ENCODE data around the gene TSPAN18. TPM values are rescaled to one million over a fixed set of nuclear protein-coding genes. Genes with fewer than 3 reads are reported as not detected.

Gene TSPAN18
- total RNA-seq, 1 experiment from 2014 or later: 21.3 TPM

DNA sequence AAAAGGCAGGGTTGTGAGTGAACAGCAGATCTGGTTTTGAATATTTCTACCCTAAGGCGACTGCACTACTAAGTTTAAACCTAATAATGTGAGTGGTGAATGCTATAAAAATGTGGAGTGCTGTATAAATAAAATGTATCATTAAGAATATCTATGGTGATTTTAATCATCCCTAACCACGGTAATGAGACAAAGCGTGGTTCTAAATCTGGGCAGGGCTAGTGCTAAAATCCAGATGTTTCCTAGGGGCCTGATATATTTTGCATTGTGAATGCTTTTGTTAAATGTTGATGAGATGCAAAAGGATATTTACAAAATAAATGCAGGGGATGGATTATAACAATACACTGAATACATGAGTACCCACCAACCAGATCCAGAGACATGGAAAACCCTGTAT is 58.1 kb downstream of the TSPAN18 start:
- Histone ChIP-seq H3K36me3 (ENCODE audit: control insufficient read depth, insufficient read depth, low read length) (no peaks in the 10 kb centered on the region), H3K4me1 (ENCODE audit: control insufficient read depth, insufficient read depth, low read length) (no peaks in the 10 kb centered on the region; the same call in 1 of the 2 replicates), H3K9me3 (ENCODE audit: control insufficient read depth, insufficient read depth, low read depth, low read length) (no peaks in the 10 kb centered on the region), H3K27me3 (ENCODE audit: control insufficient read depth, insufficient read depth, low read length) (no peaks in the 10 kb centered on the region), H3K27ac (ENCODE audit: low read length) (no peak overlapping the region), H3K4me3 (ENCODE audit: low read depth in 2 of 2, low read length in 2 of 2) (no peak overlapping the region)
- TF ChIP-seq SIN3A (IDR thresholded peaks at IDR 0.05; ENCODE audit: borderline replicate concordance, insufficient read depth, low read depth, low read length) (no peak), POLR2AphosphoS5 (IDR thresholded peaks at IDR 0.05; ENCODE audit: low read depth, low read length) (no peak), TCF7L2 (IDR thresholded peaks at IDR 0.05; ENCODE audit: low read depth, low read length) (no peak)
- TF ChIP-seq, protein P1, sequence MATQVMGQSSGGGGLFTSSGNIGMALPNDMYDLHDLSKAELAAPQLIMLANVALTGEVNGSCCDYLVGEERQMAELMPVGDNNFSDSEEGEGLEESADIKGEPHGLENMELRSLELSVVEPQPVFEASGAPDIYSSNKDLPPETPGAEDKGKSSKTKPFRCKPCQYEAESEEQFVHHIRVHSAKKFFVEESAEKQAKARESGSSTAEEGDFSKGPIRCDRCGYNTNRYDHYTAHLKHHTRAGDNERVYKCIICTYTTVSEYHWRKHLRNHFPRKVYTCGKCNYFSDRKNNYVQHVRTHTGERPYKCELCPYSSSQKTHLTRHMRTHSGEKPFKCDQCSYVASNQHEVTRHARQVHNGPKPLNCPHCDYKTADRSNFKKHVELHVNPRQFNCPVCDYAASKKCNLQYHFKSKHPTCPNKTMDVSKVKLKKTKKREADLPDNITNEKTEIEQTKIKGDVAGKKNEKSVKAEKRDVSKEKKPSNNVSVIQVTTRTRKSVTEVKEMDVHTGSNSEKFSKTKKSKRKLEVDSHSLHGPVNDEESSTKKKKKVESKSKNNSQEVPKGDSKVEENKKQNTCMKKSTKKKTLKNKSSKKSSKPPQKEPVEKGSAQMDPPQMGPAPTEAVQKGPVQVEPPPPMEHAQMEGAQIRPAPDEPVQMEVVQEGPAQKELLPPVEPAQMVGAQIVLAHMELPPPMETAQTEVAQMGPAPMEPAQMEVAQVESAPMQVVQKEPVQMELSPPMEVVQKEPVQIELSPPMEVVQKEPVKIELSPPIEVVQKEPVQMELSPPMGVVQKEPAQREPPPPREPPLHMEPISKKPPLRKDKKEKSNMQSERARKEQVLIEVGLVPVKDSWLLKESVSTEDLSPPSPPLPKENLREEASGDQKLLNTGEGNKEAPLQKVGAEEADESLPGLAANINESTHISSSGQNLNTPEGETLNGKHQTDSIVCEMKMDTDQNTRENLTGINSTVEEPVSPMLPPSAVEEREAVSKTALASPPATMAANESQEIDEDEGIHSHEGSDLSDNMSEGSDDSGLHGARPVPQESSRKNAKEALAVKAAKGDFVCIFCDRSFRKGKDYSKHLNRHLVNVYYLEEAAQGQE (IDR thresholded peaks at IDR 0.05; ENCODE audit: insufficient read depth in 1 of 2, low read depth in 2 of 2, low read length in 1 of 2): no peak
- TF ChIP-seq, protein P2, sequence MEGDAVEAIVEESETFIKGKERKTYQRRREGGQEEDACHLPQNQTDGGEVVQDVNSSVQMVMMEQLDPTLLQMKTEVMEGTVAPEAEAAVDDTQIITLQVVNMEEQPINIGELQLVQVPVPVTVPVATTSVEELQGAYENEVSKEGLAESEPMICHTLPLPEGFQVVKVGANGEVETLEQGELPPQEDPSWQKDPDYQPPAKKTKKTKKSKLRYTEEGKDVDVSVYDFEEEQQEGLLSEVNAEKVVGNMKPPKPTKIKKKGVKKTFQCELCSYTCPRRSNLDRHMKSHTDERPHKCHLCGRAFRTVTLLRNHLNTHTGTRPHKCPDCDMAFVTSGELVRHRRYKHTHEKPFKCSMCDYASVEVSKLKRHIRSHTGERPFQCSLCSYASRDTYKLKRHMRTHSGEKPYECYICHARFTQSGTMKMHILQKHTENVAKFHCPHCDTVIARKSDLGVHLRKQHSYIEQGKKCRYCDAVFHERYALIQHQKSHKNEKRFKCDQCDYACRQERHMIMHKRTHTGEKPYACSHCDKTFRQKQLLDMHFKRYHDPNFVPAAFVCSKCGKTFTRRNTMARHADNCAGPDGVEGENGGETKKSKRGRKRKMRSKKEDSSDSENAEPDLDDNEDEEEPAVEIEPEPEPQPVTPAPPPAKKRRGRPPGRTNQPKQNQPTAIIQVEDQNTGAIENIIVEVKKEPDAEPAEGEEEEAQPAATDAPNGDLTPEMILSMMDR (IDR thresholded peaks at IDR 0.05): no peak
- intact Hi-C loops (cut with micrococcal nuclease; ENCODE audit: unreplicated experiment) (no loop called here), in situ Hi-C loops (cut with HindIII; ENCODE audit: low pct_unique_long_range_greater_than_20kb, low sequenced_read_pairs) (no loop called here)
- no TSS peak for BruUV-seq (replicated peaks)
- DNase-seq (ENCODE audit: low read depth, low spot score) (no peak), ATAC-seq (no peak)
- ChIA-PET CTCF (interaction anchor here (0.6 kb wide), 1 partner anchor 1793 kb away, joined by 3 read pairs; no protein-coding TSS in a partner anchor), POLR2A (no interaction called here)

DNA sequence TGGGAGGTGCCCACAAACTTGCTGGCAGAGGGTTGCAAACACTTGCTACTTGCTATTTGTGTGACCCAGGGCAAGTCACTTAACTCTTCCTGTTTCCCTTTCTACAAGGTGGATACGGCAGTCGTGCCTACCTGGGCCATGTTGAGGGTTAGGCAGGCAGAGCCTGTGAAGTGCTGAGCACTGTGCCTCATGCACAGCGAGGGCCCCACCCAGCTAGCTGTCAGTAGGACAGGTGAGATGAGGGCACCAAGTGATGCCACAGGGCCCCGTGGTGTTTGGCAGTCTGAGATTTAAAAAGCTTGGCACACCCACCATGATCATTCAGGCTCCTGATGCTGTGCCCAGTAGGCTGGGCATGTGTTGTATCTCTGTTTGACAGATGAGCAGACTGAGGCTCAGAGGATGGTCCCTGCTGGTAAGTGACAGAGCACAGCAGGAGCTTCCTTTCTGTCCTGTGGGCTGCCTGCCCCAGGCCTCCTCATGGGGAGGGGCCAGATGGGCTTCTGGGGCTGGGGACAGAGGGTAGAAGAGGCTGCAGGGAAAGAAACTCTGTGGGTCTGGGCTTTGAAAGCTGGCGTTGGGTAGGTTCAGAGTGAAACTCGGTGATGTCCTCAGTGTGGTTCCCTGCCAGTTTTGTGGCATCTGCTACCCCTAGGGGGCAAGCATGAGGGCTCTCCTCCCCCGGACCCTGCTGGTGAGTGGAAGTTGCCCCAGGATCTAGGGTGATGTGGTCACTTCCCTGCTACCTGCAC is 59.3 kb downstream of the TSPAN18 start:
- Histone ChIP-seq H3K4me3 (ENCODE audit: low read depth in 2 of 2, low read length in 2 of 2) (no peak overlapping the region), H3K9me3 (ENCODE audit: control insufficient read depth, insufficient read depth, low read depth, low read length) (no peaks in the 10 kb centered on the region), H3K27me3 (ENCODE audit: control insufficient read depth, insufficient read depth, low read length) (no peaks in the 10 kb centered on the region), H3K4me1 (ENCODE audit: control insufficient read depth, insufficient read depth, low read length) (no peaks in the 10 kb centered on the region; the same call in 1 of the 2 replicates), H3K36me3 (ENCODE audit: control insufficient read depth, insufficient read depth, low read length) (no peaks in the 10 kb centered on the region), H3K27ac (ENCODE audit: low read length) (no peak overlapping the region)
- no TSS peak for BruUV-seq (replicated peaks)
- TF ChIP-seq POLR2AphosphoS5 (IDR thresholded peaks at IDR 0.05; ENCODE audit: low read depth, low read length) (no peak), SIN3A (IDR thresholded peaks at IDR 0.05; ENCODE audit: borderline replicate concordance, insufficient read depth, low read depth, low read length) (no peak)
- TF ChIP-seq, protein P1 (IDR thresholded peaks at IDR 0.05; ENCODE audit: insufficient read depth in 1 of 2, low read depth in 2 of 2, low read length in 1 of 2): no peak
- POLR2A ChIA-PET: no interaction called here
- DNase-seq (ENCODE audit: low read depth, low spot score): no peak
- CTCF ChIA-PET: interaction anchor here (0.6 kb wide), 2 partner anchors 14 to 129 kb away, joined by 3 to 4 read pairs; no protein-coding TSS in a partner anchor
- in situ Hi-C loops (cut with HindIII; ENCODE audit: low pct_unique_long_range_greater_than_20kb, low sequenced_read_pairs): no loop called here
- ATAC-seq: peak; percentile 58
- intact Hi-C loops (cut with micrococcal nuclease; ENCODE audit: unreplicated experiment): no loop called here

All from Panc1 (cell line).